IPS-20b (cell line): ENCODE measurements around the gene PTPN22.

ENCODE experiments used
- H3K27ac ChIP-seq: one replicate; pipeline ENCODE4 v1.5.1; 2013; ENCODE audit warnings: low read length
- H3K27me3 ChIP-seq: 2 replicates; pipeline ENCODE4 v1.6.1; 2013; ENCODE audit warnings: mild to moderate bottlenecking, low read length, inconsistent platforms; ENCODE audit not compliant: insufficient read depth
- H3K36me3 ChIP-seq: 2 replicates; pipeline ENCODE4 v1.6.1; 2013; ENCODE audit warnings: low read depth, mild to moderate bottlenecking, inconsistent platforms, low read length, moderate library complexity; ENCODE audit not compliant: insufficient read depth
- H3K4me1 ChIP-seq: 2 replicates; pipeline ENCODE4 v1.6.1; 2013; ENCODE audit warnings: mild to moderate bottlenecking, control low read depth, inconsistent platforms, low read length, moderate library complexity; ENCODE audit not compliant: insufficient read depth
- H3K4me3 ChIP-seq: 2 replicates; pipeline ENCODE4 v1.5.1; 2013; ENCODE audit warnings: mild to moderate bottlenecking, low read length, inconsistent platforms
- H3K9ac ChIP-seq: 2 replicates; pipeline ENCODE4 v1.6.1; 2013; ENCODE audit warnings: low read depth, mild to moderate bottlenecking, inconsistent platforms, low read length, moderate library complexity
- H3K9me3 ChIP-seq: 2 replicates; pipeline ENCODE4 v1.6.1; 2013; ENCODE audit warnings: mild to moderate bottlenecking, low read depth, low read length, inconsistent platforms; ENCODE audit not compliant: insufficient read depth

The PTPN22 gene

DNA sequence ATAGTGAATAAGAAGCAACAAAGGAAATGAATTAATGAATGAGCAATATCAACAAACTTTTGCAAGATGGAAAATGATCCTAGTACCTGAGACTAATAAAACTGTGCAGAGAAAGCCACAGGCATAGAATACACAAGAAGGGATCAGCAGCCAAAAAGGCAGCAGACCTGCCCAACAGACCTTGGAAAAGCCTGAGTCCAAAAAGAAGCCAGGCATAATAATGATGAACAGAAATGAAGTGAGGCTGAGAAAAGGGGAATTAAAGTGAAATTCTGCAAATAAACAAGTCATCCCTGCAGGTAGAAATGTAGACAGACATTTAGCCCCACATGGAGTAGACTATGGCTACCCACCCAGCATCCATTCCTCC lies 101.9 kb downstream of the PTPN22 start:
- H3K9ac ChIP-seq: 0 out of 2 replicates have a peak overlapping the region, but pooled peaks have one; percentile 11
- no peak overlapping the region for H3K27ac ChIP-seq
- H3K27me3 ChIP-seq: no peaks in the 10 kb centered on the region
- H3K9me3 ChIP-seq: no peaks in the 10 kb centered on the region
- peak overlapping the region; percentile 33; the same call in 1 of the 2 replicates for H3K4me3 ChIP-seq
- peaks cover 52% of the 10 kb centered on the region for H3K4me1 ChIP-seq
- H3K36me3 ChIP-seq: peaks cover 41% of the 10 kb centered on the region

GRCh38 chr1:113768916-113769600 lies 102.5 kb downstream of the PTPN22 start:
- Histone ChIP-seq H3K36me3 (peaks cover 42% of the 10 kb centered on the region), H3K27ac (no peak overlapping the region), H3K9ac (peak overlapping the region; percentile 11; the same call in 1 of the 2 replicates), H3K9me3 (no peaks in the 10 kb centered on the region), H3K4me1 (peaks cover 52% of the 10 kb centered on the region), H3K4me3 (peak overlapping the region; percentile 33; the same call in 1 of the 2 replicates), H3K27me3 (no peaks in the 10 kb centered on the region)

DNA sequence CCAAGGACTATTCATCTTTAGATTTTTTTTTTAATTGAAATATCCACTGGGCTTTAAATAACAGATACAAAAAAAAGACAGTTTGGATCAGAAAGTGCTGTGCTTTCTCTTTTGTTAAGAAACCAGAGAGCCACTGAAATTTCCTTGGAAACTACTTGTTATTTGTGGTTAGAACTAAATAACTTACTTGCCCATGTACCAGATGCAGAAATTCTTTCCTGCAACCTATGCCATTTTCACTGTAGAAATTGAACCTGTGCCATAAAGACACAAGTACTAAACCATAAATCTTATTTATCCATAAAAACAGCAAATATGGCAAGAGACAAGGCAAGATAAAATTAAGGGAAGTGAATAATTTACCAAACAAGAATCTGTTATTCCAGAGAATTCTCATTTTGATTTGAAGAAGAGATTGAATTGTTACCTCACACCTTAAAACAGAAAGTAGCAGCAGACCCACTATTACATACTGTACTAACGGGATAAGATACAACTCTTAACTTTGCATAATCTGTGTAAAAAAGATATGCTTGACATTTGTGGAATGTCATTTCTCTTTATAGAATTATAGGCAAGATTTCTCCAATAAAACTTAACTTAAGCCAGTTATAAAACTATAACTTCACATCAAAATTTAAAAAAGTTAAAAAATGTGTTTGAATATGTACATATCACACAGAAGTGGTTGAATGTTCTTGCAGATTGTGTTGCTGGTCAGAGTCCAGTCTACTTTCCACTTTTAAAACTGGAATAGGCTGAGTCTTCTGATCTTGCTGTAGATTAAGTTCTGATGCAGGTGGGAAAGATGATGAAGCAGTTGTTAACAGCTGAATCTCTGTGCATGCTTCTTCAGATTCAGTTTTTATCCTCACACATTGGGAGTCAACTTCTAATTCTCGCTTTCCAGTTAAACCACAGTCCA lies 105.9 kb downstream of the PTPN22 start:
- Histone ChIP-seq H3K36me3 (peaks cover 44% of the 10 kb centered on the region), H3K27me3 (no peaks in the 10 kb centered on the region), H3K4me1 (peaks cover 36% of the 10 kb centered on the region), H3K4me3 (no peak overlapping the region), H3K9me3 (no peaks in the 10 kb centered on the region), H3K27ac (no peak overlapping the region), H3K9ac (no peak overlapping the region)
